H1 (cell line): ENCODE data around the gene RAD51B. TPM values are rescaled to one million over a fixed set of nuclear protein-coding genes. Genes with fewer than 3 reads are reported as not detected.

ENCODE experiments used
- BACH1 ChIP-seq: IDR thresholded peaks from 2 replicates; pipeline ENCODE4 v1.6.1; 2012; ENCODE audit warnings: low read length, improper control_type of control experiment
- FOSL1 ChIP-seq: IDR thresholded peaks from 2 replicates; pipeline ENCODE4 v1.6.1; 2011; ENCODE audit warnings: mild to moderate bottlenecking, low read depth, low read length, moderate library complexity; ENCODE audit not compliant: insufficient read depth
- polyA plus RNA-seq, 7 experiments: library from polyadenylated mRNA; depleted of rRNA in 3 of 7; stranded (reverse) in 5 of 7; unstranded in 2 of 7; fragments of >200 nt in 5 of 7; fragments of 200-250 nt in 2 of 7; gene quantifications; 1 replicate in 5 of 7; 2 replicates in 1 of 7; 4 replicates in 1 of 7; pipeline versions ENCODE4 v1.2.1 to v1.2.3, GENCODE V29; 2011 to 2013; ENCODE audit warnings: missing spikeins in 2 of 7, mixed read lengths in 2 of 7
- total RNA-seq: library from RNA; stranded (reverse); fragmentation: NEBNext Ultra II Directional; extraction: Animal tissue kit (Norgen Biotek cat#: 25700); gene quantifications from 2 replicates; pipeline ENCODE4 v1.2.1, GENCODE V29; 2021

RAD51B gene
- total and polyA plus RNA-seq, 2 of the 8 experiments (the other 6 are each of a cell fraction or from before 2014, with no cell fraction given): 3.9 to 14.9 TPM

GRCh38 chr14:68223631-68224030 is 404.1 kb downstream of the RAD51B start (continued):
- TF ChIP-seq FOSL1: no peak
- no peak for TF ChIP-seq BACH1
